Ecto neural progenitor cell (in vitro differentiated cells): ENCODE results near the gene AHNAK.
"Not testable (repeated sequence)": the region's sequence is repeated elsewhere in the genome, so short reads cannot be mapped to it uniquely, and the experiment has no call there.

Experiments
- DNase-seq: peaks from one replicate; pipeline ENCODE4 v3.0.0-alpha.2; 2018; ENCODE audit warnings: low spot score

AHNAK gene

GRCh38 chr11:62457478-62457877 lies 89.1 kb downstream of the AHNAK start:
- no peak for DNase-seq

GRCh38 chr11:62456630-62457029 lies 90.0 kb downstream of the AHNAK start:
- DNase-seq, result no peak

GRCh38 chr11:62452839-62453468 lies 93.7 kb downstream of the AHNAK start:
- DNase-seq, result no peak

- no peak for DNase-seq
These were observed 94.3 kb downstream of the AHNAK start for GRCh38 chr11:62452261-62452660.

- DNase-seq, result no peak
These were observed 95.4 kb downstream of the AHNAK start for GRCh38 chr11:62451241-62451621.

- no peak for DNase-seq
These were observed 95.9 kb downstream of the AHNAK start for GRCh38 chr11:62450543-62451240.

- not testable (repeated sequence) for DNase-seq
These were observed 96.7 kb downstream of the AHNAK start for GRCh38 chr11:62449912-62450311.

GRCh38 chr11:62449451-62449851 lies 97.2 kb downstream of the AHNAK start:
- no peak for DNase-seq

GRCh38 chr11:62446091-62446490 lies 100.5 kb downstream of the AHNAK start:
- no peak for DNase-seq

- DNase-seq, result no peak
These were observed 101.3 kb downstream of the AHNAK start for GRCh38 chr11:62445314-62445740.

GRCh38 chr11:62444835-62445234 lies 101.8 kb downstream of the AHNAK start:
- DNase-seq, result no peak

- no peak for DNase-seq
These were observed 102.3 kb downstream of the AHNAK start for GRCh38 chr11:62444236-62444833.

GRCh38 chr11:62443390-62444235 lies 103.0 kb downstream of the AHNAK start:
- DNase-seq, result no peak

- no peak for DNase-seq
These were observed 106.6 kb downstream of the AHNAK start for GRCh38 chr11:62439785-62440602.

GRCh38 chr11:62438641-62439040 lies 108.0 kb downstream of the AHNAK start:
- no peak for DNase-seq

GRCh38 chr11:62437616-62438015 lies 109.0 kb downstream of the AHNAK start:
- DNase-seq, result no peak

- no peak for DNase-seq
These were observed 110.6 kb downstream of the AHNAK start for GRCh38 chr11:62435846-62436660.

- no peak for DNase-seq
These were observed 112.7 kb downstream of the AHNAK start for GRCh38 chr11:62433904-62434276.

GRCh38 chr11:62433141-62433903 lies 113.3 kb downstream of the AHNAK start:
- no peak for DNase-seq

- no peak for DNase-seq
These were observed 113.9 kb downstream of the AHNAK start for GRCh38 chr11:62432695-62433094.
